ENCODE results near the gene PPFIA1.

- TF ChIP-seq BHLHE40 (IDR thresholded peaks at IDR 0.05; ENCODE audit: borderline replicate concordance): no peak
- TF ChIP-seq HDGF (IDR thresholded peaks at IDR 0.05; ENCODE audit: borderline replicate concordance): no peak
- no peak for TF ChIP-seq NFRKB (IDR thresholded peaks at IDR 0.05)
- TF ChIP-seq SP1 (IDR thresholded peaks at IDR 0.05): no peak
Observed at GRCh38 chr11:70335511-70335910, 65.0 kb downstream of the PPFIA1 start.

Data from HEK293T (cell line).